HepG2 (cell line): ENCODE results near the gene ITGB7. TPM values are rescaled to one million over a fixed set of nuclear protein-coding genes. Genes with fewer than 3 reads are reported as not detected.

Source experiments
- ATAC-seq: fragments of 200-7000 bp; cut with Tn5 transposase; 3 replicates; pipeline ENCODE4 v1.9.1; 2020; ENCODE audit warnings: mild to moderate bottlenecking, moderate library complexity
- BruUV-seq: library from RNA; stranded (reverse); fragments of 400-500 nt; replicated peaks from 2 replicates; lab custom pipeline; 2021; lab: Mats Ljungman, UMichigan
- CTCF ChIA-PET: fragments of 300-600 bp; formaldehyde crosslinking; extraction: SDS; loops from one replicate; lab custom pipeline; 2021; ENCODE audit warnings: low total read pairs, inconsistent platforms, low intra/inter-chr PET ratio; lab: Yijun Ruan, JAX
- POLR2A ChIA-PET: fragments of 350-600 bp; sonication (Branson Sonifier 250); formaldehyde crosslinking; loops from one replicate; lab custom pipeline; 2020; ENCODE audit warnings: antibody characterized with exemption, inconsistent platforms; lab: Yijun Ruan, JAX
- DNase-seq: peaks from one replicate; pipeline ENCODE4 v3.0.0-alpha.2; 2015; ENCODE audit warnings: low spot score
- FAIRE-seq: peaks from 3 replicates; lab custom pipeline; 2011; peaks lifted over from hg19 to GRCh38; lab: Jason Lieb, UNC
- H2AFZ ChIP-seq: one replicate; pipeline ENCODE4 v1.6.1; 2011; ENCODE audit warnings: low read length, inconsistent platforms
- H3K27ac ChIP-seq: fragments of 300-600 bp; 3 replicates; pipeline ENCODE4 v1.8.0; 2011; ENCODE audit warnings: mixed run types, mild to moderate bottlenecking, mixed read lengths, low read length, inconsistent platforms; ENCODE audit not compliant: insufficient read depth; ENCODE audit errors: extremely low read length
- H3K27me3 ChIP-seq, 2 experiments: fragments of 200-600 bp in 1 of 2; 2 replicates in 1 of 2; 3 replicates in 1 of 2; pipeline versions ENCODE4 v1.6.0 to v1.8.0; 2011; ENCODE audit warnings: low read length in 2 of 2, mild to moderate bottlenecking in 2 of 2, moderate library complexity in 2 of 2, inconsistent platforms in 1 of 2; ENCODE audit not compliant: insufficient read depth in 2 of 2, control insufficient read depth in 1 of 2
- H3K36me3 ChIP-seq, 2 experiments: fragments of 200-600 bp in 1 of 2; replicated peaks in 1 of 2; 2 replicates in 1 of 2; 3 replicates in 1 of 2; pipeline versions ENCODE4 v1.5.1 to v1.8.0; 2011; ENCODE audit warnings: low read length in 2 of 2, inconsistent platforms in 1 of 2; ENCODE audit not compliant: insufficient read depth in 2 of 2, control insufficient read depth in 1 of 2
- H3K4me1 ChIP-seq: 2 replicates; pipeline ENCODE4 v1.5.1; 2012; ENCODE audit warnings: low read length, inconsistent platforms; ENCODE audit not compliant: insufficient read depth
- H3K4me2 ChIP-seq: 2 replicates; pipeline ENCODE4 v1.6.0; 2011; ENCODE audit warnings: low read depth, low read length, inconsistent platforms
- H3K4me3 ChIP-seq, 3 experiments: fragments of 200-600 bp in 1 of 3; sonication (generic), shearing (Covaris generic) in 1 of 3; replicated peaks in 1 of 3; 2 replicates each; pipeline ENCODE4 v1.5.1; 2011 to 2016; ENCODE audit warnings: low read length in 3 of 3, inconsistent platforms in 2 of 3, low read depth in 2 of 3, mild to moderate bottlenecking in 2 of 3, control low read depth in 1 of 3, mixed read lengths in 1 of 3; ENCODE audit not compliant: insufficient read depth in 1 of 3
- H3K79me2 ChIP-seq: one replicate; pipeline ENCODE4 v1.6.1; 2011; ENCODE audit warnings: low read length, inconsistent platforms; ENCODE audit not compliant: insufficient read depth
- H3K9ac ChIP-seq: 2 replicates; pipeline ENCODE4 v1.6.0; 2011; ENCODE audit warnings: mild to moderate bottlenecking, low read depth, low read length, inconsistent platforms; ENCODE audit not compliant: insufficient read depth
- H3K9me3 ChIP-seq: 2 replicates; pipeline ENCODE4 v1.5.1; 2012; ENCODE audit warnings: mild to moderate bottlenecking, low read length
- H4K20me1 ChIP-seq: 2 replicates; pipeline ENCODE4 v1.6.0; 2011; ENCODE audit warnings: inconsistent platforms, mild to moderate bottlenecking, low read length, moderate library complexity; ENCODE audit not compliant: insufficient read depth
- ATF2 ChIP-seq: sonication (generic); formaldehyde crosslinking; IDR thresholded peaks from 2 replicates; pipeline ENCODE4 v1.4.0; 2020; ENCODE audit warnings: missing genetic modification reagents
- ETV5 ChIP-seq: IDR thresholded peaks from 2 replicates; pipeline ENCODE4 v1.6.1; 2018; ENCODE audit warnings: missing biosample characterization, missing genetic modification reagents, inconsistent platforms, borderline replicate concordance
- FOSL2 ChIP-seq: sonication (generic); formaldehyde crosslinking; IDR thresholded peaks from 2 replicates; pipeline ENCODE4 v1.4.0; 2020; ENCODE audit warnings: missing genetic modification reagents
- GLMP ChIP-seq: sonication (generic); formaldehyde crosslinking; IDR thresholded peaks from 2 replicates; pipeline ENCODE4 v1.9.0; 2021; ENCODE audit warnings: missing genetic modification reagents, mild to moderate bottlenecking, borderline replicate concordance
- MBNL3 ChIP-seq: fragments of 250-450 bp; sonication (Bioruptor Pico); conservative IDR thresholded peaks from 2 replicates; pipeline ENCODE4 v1.8.0; 2022; ENCODE audit warnings: mild to moderate bottlenecking, inconsistent platforms
- NRL ChIP-seq: sonication (generic); formaldehyde crosslinking; IDR thresholded peaks from 2 replicates; pipeline ENCODE4 v1.5.0; 2020; ENCODE audit warnings: missing genetic modification reagents, mild to moderate bottlenecking, moderate library complexity, borderline replicate concordance
- PCBP1 ChIP-seq: fragments of 200-400 bp; formaldehyde crosslinking; IDR thresholded peaks from 2 replicates; pipeline ENCODE4 v1.6.1; 2017; ENCODE audit warnings: mild to moderate bottlenecking, low read depth, low read length, borderline replicate concordance
- ZBTB33 ChIP-seq: sonication (generic); formaldehyde crosslinking; IDR thresholded peaks from 2 replicates; pipeline ENCODE4 v1.4.0; 2020; ENCODE audit warnings: missing genetic modification reagents
- ZBTB49 ChIP-seq: sonication (generic); formaldehyde crosslinking; IDR thresholded peaks from 2 replicates; pipeline ENCODE4 v1.4.0; 2020; ENCODE audit warnings: missing genetic modification reagents, borderline replicate concordance
- ZNF597 ChIP-seq: sonication (generic); formaldehyde crosslinking; IDR thresholded peaks from 2 replicates; pipeline ENCODE4 v1.5.0; 2020; ENCODE audit warnings: missing genetic modification reagents
- ZNF607 ChIP-seq: sonication (generic); formaldehyde crosslinking; IDR thresholded peaks from 2 replicates; pipeline ENCODE4 v1.5.1; 2020; ENCODE audit warnings: missing genetic modification reagents, mild to moderate bottlenecking, borderline replicate concordance
- ZNF816 ChIP-seq: sonication (generic); formaldehyde crosslinking; IDR thresholded peaks from 2 replicates; pipeline ENCODE4 v1.8.0; 2022; ENCODE audit warnings: missing genetic modification reagents, mild to moderate bottlenecking, borderline replicate concordance
- WGBS: methylation state at CpG from one replicate; pipeline ENCODE4 v1.1.6; 2017; ENCODE audit warnings: low lambda C conversion rate; 5-methylcytosine and 5-hydroxymethylcytosine counted together
- in situ Hi-C: cut with HindIII; loops from 2 replicates; pipeline ENCODE4 v1.10.0; 2017; ENCODE audit warnings: low pct_unique_long_range_greater_than_20kb; ENCODE audit not compliant: extremely low pct_ligation_motif_present
- intact Hi-C: fragments of 100-400 bp; cut with micrococcal nuclease; formaldehyde crosslinking; loops from one replicate; pipeline ENCODE4 v1.10.0; 2022; ENCODE audit not compliant: unreplicated experiment
- polyA plus RNA-seq, 8 experiments: library from polyadenylated mRNA; depleted of rRNA in 3 of 8; stranded (reverse) in 7 of 8; unstranded in 1 of 8; fragments of >200 nt; fragmentation: Illumina TruSeq in 4 of 8; extraction: Trizol in 4 of 8; gene quantifications; 2 replicates each; pipeline versions ENCODE4 v1.2.1 to v1.2.3, GENCODE V29; 2011 to 2016; ENCODE audit warnings: low read depth in 4 of 8, missing spikeins in 1 of 8, mixed read lengths in 1 of 8; ENCODE audit not compliant: insufficient read depth in 1 of 8
- total RNA-seq, 5 experiments: library from RNA; depleted of rRNA; stranded (reverse); fragments of >200 nt; fragmentation: Illumina TruSeq; extraction: Trizol; gene quantifications; 2 replicates each; pipeline ENCODE4 v1.2.3, GENCODE V29; 2016; ENCODE audit warnings: low read depth in 1 of 5

Gene ITGB7
- total and polyA plus RNA-seq, 2 of the 13 experiments (the other 11 are each of a cell fraction or from before 2014, with no cell fraction given), result 0.16 to 0.18 TPM

GRCh38 chr12:53208877-53209463 lies 1.9 kb upstream of the ITGB7 start (continued):
- TF ChIP-seq ZNF597 (no peak), GLMP (CRISPR knock-in tag) (no peak), NRL (CRISPR knock-in tag) (no peak), ZNF607 (CRISPR knock-in tag) (no peak)
- TF ChIP-seq, all 625 proteins: peak for 0

GRCh38 chr12:53208435-53208834 lies 1.4 kb upstream of the ITGB7 start:
- Histone ChIP-seq H3K27me3 (peaks cover 2 to 15% of the 10 kb centered on the region in 2 experiments; a peak in 3 of 5 replicates), H3K9me3 (no peaks in the 10 kb centered on the region), H4K20me1 (no peaks in the 10 kb centered on the region), H3K4me2 (no peak overlapping the region), H3K79me2 (no peaks in the 10 kb centered on the region), H3K4me3 (no peak overlapping the region), H3K27ac (no peak overlapping the region), H2AFZ (no peak overlapping the region), H3K9ac (no peak overlapping the region), H3K4me1 (peaks cover 26% of the 10 kb centered on the region), H3K36me3 (no peaks in the 10 kb centered on the region)
- BruUV-seq, result no TSS peak
- in situ Hi-C loops, result no loop called here
- FAIRE-seq (no peak), ATAC-seq (no peak), DNase-seq (no peak)
- 25% methylated on average over 2 of the region's 2 CpGs for WGBS
- intact Hi-C loops, result no loop called here
- POLR2A ChIA-PET, result interaction anchor here (1.1 kb wide), 1 partner anchor 21 kb away, joined by 5 read pairs; no protein-coding TSS in a partner anchor
- CTCF ChIA-PET, result no interaction called here
- TF ChIP-seq ZBTB33 (CRISPR knock-in tag) (no peak), ZNF816 (CRISPR knock-in tag) (no peak), ZBTB49 (CRISPR knock-in tag) (no peak), MBNL3 (CRISPR knock-in tag) (no peak), PCBP1 (no peak), GLMP (CRISPR knock-in tag) (no peak), ATF2 (CRISPR knock-in tag) (no peak), FOSL2 (CRISPR knock-in tag) (no peak), ETV5 (no peak)
